ENCODE results near the gene BBX.
"Not testable (repeated sequence)": the region's sequence is repeated elsewhere in the genome, so short reads cannot be mapped to it uniquely, and the experiment has no call there.

BBX gene

GRCh38 chr3:107685383-107685782, 162.6 kb downstream of the BBX start:
- Mint-ChIP-seq H3K4me3 (no peak overlapping the region), H3K4me1 (ENCODE audit: low read depth) (peaks cover 43% of the 10 kb centered on the region), H3K27ac (peak overlapping the region; percentile 7), H3K9me3 (no peaks in the 10 kb centered on the region), H3K36me3 (ENCODE audit: low read depth) (no peaks in the 10 kb centered on the region), H3K27me3 (no peaks in the 10 kb centered on the region)

DNA sequence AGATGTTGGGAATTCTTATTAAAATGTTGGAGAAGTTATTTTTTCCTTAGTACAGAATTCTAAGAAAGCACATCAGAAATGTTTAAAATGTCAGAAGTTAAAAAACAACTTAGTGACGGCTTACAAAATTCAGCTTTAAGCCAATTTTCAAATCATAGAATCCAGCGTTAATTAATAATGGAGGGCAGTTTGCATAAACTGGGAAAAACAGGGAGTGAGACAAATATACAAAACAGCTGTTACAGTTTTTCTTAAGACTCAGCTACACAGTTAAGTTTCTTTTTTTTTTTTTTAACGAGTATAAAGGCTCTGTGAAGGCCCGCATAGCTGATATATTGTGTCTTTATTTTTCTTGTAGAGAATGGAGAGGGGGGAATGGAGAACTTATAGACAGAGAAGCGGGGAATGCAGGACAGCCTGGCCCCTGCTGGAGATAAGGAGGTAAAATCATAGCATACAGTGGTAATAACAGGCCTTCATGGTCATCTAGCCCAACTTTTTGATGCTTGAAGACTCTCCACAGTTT, 164.4 kb downstream of the BBX start:
- Mint-ChIP-seq H3K4me1 (ENCODE audit: low read depth) (peaks cover 36% of the 10 kb centered on the region), H3K27me3 (no peaks in the 10 kb centered on the region), H3K36me3 (ENCODE audit: low read depth) (no peaks in the 10 kb centered on the region), H3K4me3 (no peak overlapping the region), H3K27ac (no peak overlapping the region), H3K9me3 (no peaks in the 10 kb centered on the region)

DNA sequence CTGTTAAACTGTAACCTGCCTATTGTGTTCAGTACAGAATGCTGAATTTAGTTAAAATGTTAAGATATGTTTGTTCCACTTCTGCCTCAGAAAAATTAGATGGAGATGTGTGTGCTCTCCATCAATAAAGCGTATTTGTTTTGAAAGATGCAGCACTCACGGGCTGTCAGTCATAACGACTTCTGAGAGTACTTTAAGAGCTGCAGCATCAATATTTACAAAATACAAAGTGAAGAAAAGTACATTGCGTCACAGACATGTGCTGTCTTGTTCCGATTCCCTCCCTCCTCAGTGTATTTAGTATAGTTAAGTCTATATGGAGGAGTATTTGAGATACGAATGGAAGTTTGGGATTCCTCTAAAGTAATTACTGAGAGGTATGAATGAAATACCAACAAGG, 166.6 kb downstream of the BBX start:
- Mint-ChIP-seq H3K4me1 (ENCODE audit: low read depth) (peaks cover 16% of the 10 kb centered on the region), H3K36me3 (ENCODE audit: low read depth) (no peaks in the 10 kb centered on the region), H3K27ac (no peak overlapping the region), H3K27me3 (no peaks in the 10 kb centered on the region), H3K4me3 (no peak overlapping the region), H3K9me3 (no peaks in the 10 kb centered on the region)

- no peaks in the 10 kb centered on the region for H3K36me3 Mint-ChIP-seq (ENCODE audit: low read depth)
- no peaks in the 10 kb centered on the region for H3K27me3 Mint-ChIP-seq
- no peak overlapping the region for H3K4me3 Mint-ChIP-seq
- no peaks in the 10 kb centered on the region for H3K9me3 Mint-ChIP-seq
- H3K27ac Mint-ChIP-seq = no peak overlapping the region
- H3K4me1 Mint-ChIP-seq (ENCODE audit: low read depth) = peaks cover 3% of the 10 kb centered on the region
Measured at GRCh38 chr3:107690522-107691138, 167.9 kb downstream of the BBX start.

GRCh38 chr3:107691984-107692383, 169.2 kb downstream of the BBX start:
- not testable (repeated sequence) for H3K27me3 Mint-ChIP-seq; H3K4me3 Mint-ChIP-seq; H3K36me3 Mint-ChIP-seq (ENCODE audit: low read depth); H3K4me1 Mint-ChIP-seq (ENCODE audit: low read depth); H3K27ac Mint-ChIP-seq; H3K9me3 Mint-ChIP-seq

DNA sequence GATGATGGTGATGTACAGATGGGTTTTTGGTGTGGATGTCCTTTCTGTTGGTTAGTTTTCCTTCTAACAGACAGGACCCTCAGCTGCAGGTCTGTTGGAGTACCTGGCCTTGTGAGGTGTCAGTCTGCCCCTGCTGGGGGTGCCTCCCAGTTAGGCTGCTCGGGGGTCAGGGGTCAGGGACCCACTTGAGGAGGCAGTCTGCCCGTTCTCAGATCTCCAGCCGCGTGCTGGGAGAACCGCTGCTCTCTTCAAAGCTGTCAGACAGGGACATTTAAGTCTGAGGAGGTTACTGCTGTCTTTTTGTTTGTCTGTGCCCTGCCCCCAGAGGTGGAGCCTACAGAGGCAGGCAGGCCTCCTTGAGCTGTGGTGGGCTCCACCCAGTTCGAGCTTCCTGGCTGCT, 174.6 kb downstream of the BBX start:
- peaks cover 17% of the 10 kb centered on the region for H3K4me1 Mint-ChIP-seq (ENCODE audit: low read depth)
- not testable (repeated sequence) for H3K27ac Mint-ChIP-seq; H3K36me3 Mint-ChIP-seq (ENCODE audit: low read depth); H3K27me3 Mint-ChIP-seq; H3K9me3 Mint-ChIP-seq
- peak overlapping the region; percentile 13 for H3K4me3 Mint-ChIP-seq

GRCh38 chr3:107697855-107698254, 175.1 kb downstream of the BBX start:
- H3K27me3 Mint-ChIP-seq; H3K27ac Mint-ChIP-seq; H3K36me3 Mint-ChIP-seq (ENCODE audit: low read depth); H3K9me3 Mint-ChIP-seq: not testable (repeated sequence)
- peak overlapping the region; percentile 71 for H3K4me3 Mint-ChIP-seq
- H3K4me1 Mint-ChIP-seq (ENCODE audit: low read depth) = peaks cover 20% of the 10 kb centered on the region

GRCh38 chr3:107699682-107700081, 176.9 kb downstream of the BBX start:
- Mint-ChIP-seq H3K27me3 (no peaks in the 10 kb centered on the region), H3K4me3 (no peak overlapping the region), H3K9me3 (peaks cover 4% of the 10 kb centered on the region), H3K27ac (peak overlapping the region; percentile 13), H3K4me1 (ENCODE audit: low read depth) (peaks cover 31% of the 10 kb centered on the region), H3K36me3 (ENCODE audit: low read depth) (peaks cover 4% of the 10 kb centered on the region)

GRCh38 chr3:107701299-107701698, 178.5 kb downstream of the BBX start:
- H3K36me3 Mint-ChIP-seq (ENCODE audit: low read depth) = peaks cover 4% of the 10 kb centered on the region
- peaks cover 4% of the 10 kb centered on the region for H3K9me3 Mint-ChIP-seq
- no peaks in the 10 kb centered on the region for H3K27me3 Mint-ChIP-seq
- H3K4me1 Mint-ChIP-seq (ENCODE audit: low read depth) = peaks cover 41% of the 10 kb centered on the region
- no peak overlapping the region for H3K4me3 Mint-ChIP-seq
- no peak overlapping the region for H3K27ac Mint-ChIP-seq

DNA sequence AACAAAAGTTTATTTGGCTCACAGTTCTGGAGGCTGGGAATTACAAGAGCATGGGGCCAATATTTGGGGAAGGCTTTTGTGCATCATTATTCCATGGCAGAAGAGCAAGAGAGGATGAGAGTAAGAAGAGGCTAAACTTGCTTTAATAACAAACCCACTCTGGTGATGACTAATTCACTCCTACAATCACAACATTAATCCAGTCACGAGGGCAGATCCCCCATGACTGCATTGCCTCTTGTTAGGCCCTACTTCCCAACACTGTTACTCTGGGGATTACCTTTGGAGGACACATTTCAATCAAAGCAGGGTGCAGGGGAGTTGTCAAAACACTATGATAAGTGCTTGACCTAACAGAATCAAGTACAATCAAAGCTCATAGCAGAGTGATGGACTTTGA, 181.7 kb downstream of the BBX start:
- Mint-ChIP-seq H3K27ac (no peak overlapping the region), H3K4me1 (ENCODE audit: low read depth) (peaks cover 31% of the 10 kb centered on the region)

GRCh38 chr3:107705046-107705445, 182.3 kb downstream of the BBX start:
- no peak overlapping the region for H3K27ac Mint-ChIP-seq
- H3K9me3 Mint-ChIP-seq = peaks cover 1% of the 10 kb centered on the region
- no peaks in the 10 kb centered on the region for H3K27me3 Mint-ChIP-seq
- no peak overlapping the region for H3K4me3 Mint-ChIP-seq
- H3K36me3 Mint-ChIP-seq (ENCODE audit: low read depth) = peaks cover 2% of the 10 kb centered on the region
- H3K4me1 Mint-ChIP-seq (ENCODE audit: low read depth) = peaks cover 25% of the 10 kb centered on the region

More for the DNA sequence above, 181.7 kb downstream of the BBX start:
- no peaks in the 10 kb centered on the region for H3K27me3 Mint-ChIP-seq
- no peak overlapping the region for H3K4me3 Mint-ChIP-seq
- H3K9me3 Mint-ChIP-seq = peaks cover 4% of the 10 kb centered on the region
- peaks cover 4% of the 10 kb centered on the region for H3K36me3 Mint-ChIP-seq (ENCODE audit: low read depth)

DNA sequence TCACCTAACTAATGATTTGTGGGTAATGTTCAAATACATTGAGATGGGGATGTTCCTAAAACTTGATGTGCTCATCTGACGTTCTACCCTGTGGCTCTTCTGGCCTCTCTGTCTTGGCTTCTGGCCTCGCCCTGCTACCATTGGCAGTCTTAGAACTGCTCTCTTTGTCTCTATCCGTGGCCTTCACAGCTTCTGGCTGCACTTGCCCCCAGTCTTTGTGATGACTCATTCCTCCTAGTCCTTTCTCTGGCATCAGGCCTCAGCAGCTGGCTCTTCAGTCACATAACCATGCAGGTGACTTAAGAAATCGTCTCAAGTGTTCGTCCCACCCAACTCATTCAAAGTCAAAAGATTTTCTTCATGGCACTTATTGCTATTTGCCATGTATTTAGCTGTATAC, 188.1 kb downstream of the BBX start:
- Mint-ChIP-seq H3K27ac (no peak overlapping the region), H3K4me3 (no peak overlapping the region), H3K27me3 (no peaks in the 10 kb centered on the region), H3K9me3 (no peaks in the 10 kb centered on the region), H3K4me1 (ENCODE audit: low read depth) (no peaks in the 10 kb centered on the region), H3K36me3 (ENCODE audit: low read depth) (peaks cover 36% of the 10 kb centered on the region)

DNA sequence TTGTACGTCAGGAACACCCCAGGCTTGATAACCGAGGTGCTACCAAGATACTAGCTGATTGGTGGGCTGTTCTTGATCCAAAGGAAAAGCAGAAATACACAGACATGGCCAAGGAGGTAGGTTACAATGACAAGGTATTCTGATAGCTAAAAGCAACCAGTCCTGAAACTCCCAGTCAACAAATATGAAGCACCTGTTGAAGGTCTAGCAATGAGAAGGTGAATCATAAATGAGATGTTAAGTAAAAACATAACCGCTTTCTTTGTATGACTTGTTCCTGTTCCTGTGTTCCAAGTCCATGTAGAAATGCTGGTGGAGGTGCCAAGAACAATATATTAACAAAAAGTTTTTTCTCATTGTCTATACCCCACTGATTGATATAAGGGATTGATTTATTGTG, 194.0 kb downstream of the BBX start:
- Mint-ChIP-seq H3K27ac (no peak overlapping the region), H3K27me3 (no peaks in the 10 kb centered on the region), H3K36me3 (ENCODE audit: low read depth) (peaks cover 37% of the 10 kb centered on the region)

GRCh38 chr3:107718547-107718946, 195.8 kb downstream of the BBX start:
- Mint-ChIP-seq H3K4me3 (no peak overlapping the region), H3K27me3 (no peaks in the 10 kb centered on the region), H3K9me3 (no peaks in the 10 kb centered on the region), H3K36me3 (ENCODE audit: low read depth) (peaks cover 22% of the 10 kb centered on the region), H3K4me1 (ENCODE audit: low read depth) (no peaks in the 10 kb centered on the region), H3K27ac (no peak overlapping the region)

More for the DNA sequence above, 194.0 kb downstream of the BBX start:
- no peaks in the 10 kb centered on the region for H3K4me1 Mint-ChIP-seq (ENCODE audit: low read depth)
- no peaks in the 10 kb centered on the region for H3K9me3 Mint-ChIP-seq
- H3K4me3 Mint-ChIP-seq = no peak overlapping the region

DNA sequence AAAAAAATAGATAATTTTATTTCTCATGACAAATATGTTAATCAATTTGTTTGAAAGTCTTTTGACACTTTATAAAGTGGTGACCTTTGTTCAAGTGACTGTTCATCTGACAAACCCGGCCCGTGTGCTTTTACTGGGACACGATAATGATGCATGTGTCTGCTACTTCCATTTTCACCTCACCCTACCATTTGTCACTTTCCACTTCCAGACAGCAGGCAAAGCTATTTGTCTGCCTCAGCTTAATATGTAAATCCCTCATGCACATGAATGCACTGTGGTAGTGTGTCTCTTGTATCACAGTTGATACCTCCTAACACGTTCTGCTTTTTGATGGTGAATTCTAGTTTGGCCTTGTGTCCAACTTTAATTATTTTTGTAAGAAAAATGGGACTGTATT, 204.3 kb downstream of the BBX start:
- H3K27ac Mint-ChIP-seq = no peak overlapping the region
- peaks cover 19% of the 10 kb centered on the region for H3K4me1 Mint-ChIP-seq (ENCODE audit: low read depth)
- H3K27me3 Mint-ChIP-seq = no peaks in the 10 kb centered on the region
- H3K4me3 Mint-ChIP-seq = no peak overlapping the region
- no peaks in the 10 kb centered on the region for H3K9me3 Mint-ChIP-seq
- peaks cover 34% of the 10 kb centered on the region for H3K36me3 Mint-ChIP-seq (ENCODE audit: low read depth)

- peaks cover 19% of the 10 kb centered on the region for H3K4me1 Mint-ChIP-seq (ENCODE audit: low read depth)
- H3K27ac Mint-ChIP-seq = no peak overlapping the region
- peaks cover 43% of the 10 kb centered on the region for H3K36me3 Mint-ChIP-seq (ENCODE audit: low read depth)
- H3K4me3 Mint-ChIP-seq = no peak overlapping the region
- H3K27me3 Mint-ChIP-seq = no peaks in the 10 kb centered on the region
- H3K9me3 Mint-ChIP-seq = no peaks in the 10 kb centered on the region
Measured at GRCh38 chr3:107729686-107730085, 206.9 kb downstream of the BBX start.

All from stimulated activated naive CD8-positive, alpha-beta T cell treated with anti-CD3 and anti-CD28 coated beads, Interleukin-15, Interleukin-2, amounts not matched to agents 100 ng/mL and 50 ng/mL, for 24 hours (primary cell).